IMR-90 (cell line): ENCODE data around the gene ARHGAP15. TPM values are rescaled to one million over a fixed set of nuclear protein-coding genes. Genes with fewer than 3 reads are reported as not detected.

Experiments
- ATAC-seq: fragments of 200-7000 bp; cut with Tn5 transposase; 2 replicates; pipeline ENCODE4 v1.9.1; 2020; ENCODE audit warnings: low read depth, mild to moderate bottlenecking, moderate library complexity
- BruUV-seq: library from RNA; stranded (reverse); fragments of 400-500 nt; replicated peaks from 2 replicates; lab custom pipeline; 2021; lab: Mats Ljungman, UMichigan
- CTCF ChIA-PET: fragments of 300-600 bp; formaldehyde crosslinking; extraction: SDS; loops from one replicate; lab custom pipeline; 2021; ENCODE audit warnings: antibody characterized with exemption; lab: Yijun Ruan, JAX
- POLR2A ChIA-PET: fragments of 300-600 bp; sonication (Branson Sonifier 250); formaldehyde crosslinking; loops from one replicate; lab custom pipeline; 2022; ENCODE audit warnings: antibody characterized with exemption; ENCODE audit not compliant: unreplicated experiment; lab: Charles Lee
- DNase-seq: peaks from one replicate; pipeline ENCODE4 v3.0.0; 2013
- H2AFZ ChIP-seq: replicated peaks from 2 replicates; pipeline ENCODE3; 2013; ENCODE audit warnings: low read length, mild to moderate bottlenecking; ENCODE audit not compliant: poor library complexity
- H2AK5ac ChIP-seq: 2 replicates; pipeline ENCODE4 v1.6.1; 2013; ENCODE audit warnings: low read depth, low read length, inconsistent platforms
- H2AK9ac ChIP-seq: replicated peaks from 2 replicates; pipeline ENCODE3; 2013; ENCODE audit warnings: mild to moderate bottlenecking, low read depth, low read length, moderate library complexity; ENCODE audit not compliant: poor library complexity
- H2BK120ac ChIP-seq: 2 replicates; pipeline ENCODE4 v1.6.1; 2013; ENCODE audit warnings: low read depth, low read length, inconsistent platforms
- H2BK15ac ChIP-seq: 3 replicates; pipeline ENCODE4 v1.6.1; 2013; ENCODE audit warnings: low read depth, low read length, inconsistent platforms
- H2BK20ac ChIP-seq: 2 replicates; pipeline ENCODE4 v1.6.1; 2013; ENCODE audit warnings: low read depth, mild to moderate bottlenecking, inconsistent platforms, low read length, moderate library complexity
- H2BK5ac ChIP-seq: 2 replicates; pipeline ENCODE4 v1.6.1; 2013; ENCODE audit warnings: mild to moderate bottlenecking, low read depth, low read length, inconsistent platforms; ENCODE audit not compliant: poor library complexity, severe bottlenecking
- H3K14ac ChIP-seq: replicated peaks from 2 replicates; pipeline ENCODE4 v1.6.1; 2013; ENCODE audit warnings: low read depth, low read length, inconsistent platforms
- H3K18ac ChIP-seq: 2 replicates; pipeline ENCODE4 v1.6.1; 2013; ENCODE audit warnings: low read depth, low read length, control low read depth
- H3K23ac ChIP-seq: 2 replicates; pipeline ENCODE4 v1.6.1; 2013; ENCODE audit warnings: low read depth, low read length, inconsistent platforms
- H3K27ac ChIP-seq: 2 replicates; pipeline ENCODE4 v1.5.1; 2013; ENCODE audit warnings: mild to moderate bottlenecking, control low read depth, low read length; ENCODE audit not compliant: insufficient read depth
- H3K27me3 ChIP-seq: 2 replicates; pipeline ENCODE4 v1.6.1; 2013; ENCODE audit warnings: low read length; ENCODE audit not compliant: control insufficient read depth, insufficient read depth
- H3K36me3 ChIP-seq: 2 replicates; pipeline ENCODE4 v1.6.1; 2013; ENCODE audit warnings: low read length, mixed read lengths; ENCODE audit not compliant: control insufficient read depth, insufficient read depth
- H3K4ac ChIP-seq: 2 replicates; pipeline ENCODE4 v1.6.1; 2013; ENCODE audit warnings: low read depth, low read length, inconsistent platforms
- H3K4me1 ChIP-seq: 2 replicates; pipeline ENCODE4 v1.6.1; 2013; ENCODE audit warnings: low read length, mixed read lengths; ENCODE audit not compliant: control insufficient read depth, insufficient read depth
- H3K4me2 ChIP-seq: 2 replicates; pipeline ENCODE4 v1.6.1; 2013; ENCODE audit warnings: low read depth, mild to moderate bottlenecking, control low read depth, low read length, moderate library complexity
- H3K4me3 ChIP-seq: 2 replicates; pipeline ENCODE4 v1.5.1; 2013; ENCODE audit warnings: low read depth, mild to moderate bottlenecking, control low read depth, low read length, moderate library complexity; ENCODE audit not compliant: insufficient read depth
- H3K56ac ChIP-seq: 2 replicates; pipeline ENCODE4 v1.6.1; 2013; ENCODE audit warnings: low read length, inconsistent platforms; ENCODE audit not compliant: insufficient read depth; ENCODE audit errors: extremely low read depth
- H3K79me1 ChIP-seq, 2 experiments: 2 replicates each; pipeline ENCODE4 v1.6.1; 2013; ENCODE audit warnings: low read length in 2 of 2, inconsistent platforms in 1 of 2, low read depth in 1 of 2
- H3K9ac ChIP-seq: 2 replicates; pipeline ENCODE4 v1.6.1; 2013; ENCODE audit warnings: low read depth, low read length, control low read depth
- H3K9me1 ChIP-seq: 2 replicates; pipeline ENCODE4 v1.6.1; 2013; ENCODE audit warnings: low read length, inconsistent platforms; ENCODE audit not compliant: insufficient read depth
- H3K9me3 ChIP-seq: 2 replicates; pipeline ENCODE4 v1.6.1; 2013; ENCODE audit warnings: low read length; ENCODE audit not compliant: control insufficient read depth, insufficient read depth
- H4K20me1 ChIP-seq: 2 replicates; pipeline ENCODE4 v1.6.1; 2013; ENCODE audit warnings: low read length, inconsistent platforms; ENCODE audit not compliant: insufficient read depth
- H4K5ac ChIP-seq: 2 replicates; pipeline ENCODE4 v1.6.1; 2013; ENCODE audit warnings: mild to moderate bottlenecking, low read depth, low read length, control low read depth
- H4K8ac ChIP-seq, 2 experiments: 2 replicates each; pipeline ENCODE4 v1.6.1; 2013; ENCODE audit warnings: low read depth in 2 of 2, low read length in 2 of 2, control low read depth in 1 of 2, inconsistent platforms in 1 of 2
- H4K91ac ChIP-seq: 2 replicates; pipeline ENCODE4 v1.6.1; 2013; ENCODE audit warnings: low read depth, low read length, inconsistent platforms; ENCODE audit not compliant: insufficient read depth
- FOS ChIP-seq: fragments of 150-350 bp; IDR thresholded peaks from 2 replicates; pipeline ENCODE4 v1.6.1; 2016; ENCODE audit warnings: low read depth, low read length
- MAFK ChIP-seq: IDR thresholded peaks from 2 replicates; pipeline ENCODE4 v1.6.1; 2012; ENCODE audit warnings: low read depth, low read length, improper control_type of control experiment
- MAZ ChIP-seq: IDR thresholded peaks from 2 replicates; pipeline ENCODE4 v1.6.1; 2012; ENCODE audit warnings: low read depth, mild to moderate bottlenecking, low read length, improper control_type of control experiment, moderate library complexity, borderline replicate concordance
- MXI1 ChIP-seq: IDR thresholded peaks from 2 replicates; pipeline ENCODE4 v1.6.1; 2012; ENCODE audit warnings: low read depth, mild to moderate bottlenecking, low read length, moderate library complexity, borderline replicate concordance
- RCOR1 ChIP-seq: IDR thresholded peaks from 2 replicates; pipeline ENCODE4 v1.6.1; 2012; ENCODE audit warnings: mild to moderate bottlenecking, low read length, improper control_type of control experiment; ENCODE audit not compliant: insufficient replicate concordance
- RFX5 ChIP-seq: IDR thresholded peaks from 2 replicates; pipeline ENCODE4 v1.8.0; 2012; ENCODE audit warnings: low read depth, mild to moderate bottlenecking, low read length, moderate library complexity
- USF2 ChIP-seq: fragments of 150-350 bp; IDR thresholded peaks from 2 replicates; pipeline ENCODE4 v1.6.1; 2017; ENCODE audit warnings: mild to moderate bottlenecking, antibody characterized with exemption, low read length, low read depth
- WGBS, 2 experiments: methylation state at CpG; one replicate each; pipeline versions ENCODE4 v1.1.5 to v1.1.7; 2013; ENCODE audit warnings: missing lambda C conversion rate in 2 of 2; ENCODE audit not compliant: insufficient read length in 1 of 2; ENCODE audit errors: extremely low coverage in 2 of 2; 5-methylcytosine and 5-hydroxymethylcytosine counted together
- dilution Hi-C: fragments of 300-500 bp; cut with HindIII; formaldehyde crosslinking; loops from one replicate; pipeline ENCODE4 v1.14.3; 2018; ENCODE audit warnings: low sequenced_read_pairs; ENCODE audit not compliant: unreplicated experiment
- in situ Hi-C: fragments of 300-500 bp; cut with MboI; formaldehyde crosslinking; loops from 3 replicates; pipeline ENCODE4 v1.14.3; 2019; ENCODE audit warnings: low sequenced_read_pairs, inconsistent platforms, mixed read lengths
- intact Hi-C: fragments of 100-400 bp; cut with micrococcal nuclease; formaldehyde crosslinking; loops from 2 replicates; pipeline ENCODE4 v1.10.0; 2022
- polyA plus RNA-seq, 3 experiments: library from polyadenylated mRNA; depleted of rRNA; stranded (reverse); fragments of >200 nt; gene quantifications; 2 replicates each; pipeline ENCODE4 v1.2.3, GENCODE V29; 2012; ENCODE audit warnings: low replicate concordance in 1 of 3
- total RNA-seq: library from RNA; depleted of rRNA; stranded (reverse); fragments of >200 nt; gene quantifications from 2 replicates; pipeline ENCODE4 v1.2.3, GENCODE V29; 2012

The ARHGAP15 gene
- total and polyA plus RNA-seq, 2 of the 4 experiments (the other 2 are of a cell fraction): not detected

- dilution Hi-C loops: no loop called here
- POLR2A ChIA-PET: no interaction called here
These were observed 601.1 kb downstream of the ARHGAP15 start for GRCh38 chr2:143730155-143730952.

More at GRCh38 chr2:143730155-143730952, 601.1 kb downstream of the ARHGAP15 start:
- no peak overlapping the region for H3K14ac ChIP-seq
- H3K36me3 ChIP-seq: no peaks in the 10 kb centered on the region
- H2AFZ ChIP-seq: no peak overlapping the region
- H2BK20ac ChIP-seq: no peak overlapping the region
- no peak overlapping the region for H3K27ac ChIP-seq
- H3K27me3 ChIP-seq: no peaks in the 10 kb centered on the region
- no peak overlapping the region for H3K56ac ChIP-seq
- no TSS peak for BruUV-seq
- no peak overlapping the region for H4K91ac ChIP-seq
- no peak overlapping the region for H2AK9ac ChIP-seq
- no peak overlapping the region for H4K5ac ChIP-seq
- H3K9ac ChIP-seq: no peak overlapping the region
- no peak overlapping the region for H2AK5ac ChIP-seq
- H3K23ac ChIP-seq: no peak overlapping the region
- ATAC-seq: no peak; the same call in 1 of the 2 replicates
- no peak overlapping the region for H3K4me3 ChIP-seq
- no peak overlapping the region for H4K8ac ChIP-seq
- no peaks in the 10 kb centered on the region for H3K9me3 ChIP-seq
- H2BK5ac ChIP-seq: no peak overlapping the region
- in situ Hi-C loops (no loop called here), intact Hi-C loops (no loop called here)
- no peaks in the 10 kb centered on the region for H3K79me1 ChIP-seq
- TF ChIP-seq RFX5: no peak
- no peak for TF ChIP-seq MXI1
- TF ChIP-seq MAFK: no peak
- TF ChIP-seq FOS: no peak
- TF ChIP-seq MAZ: no peak
- no peak for TF ChIP-seq RCOR1
- no peak for TF ChIP-seq USF2
- no peaks in the 10 kb centered on the region for H3K9me1 ChIP-seq
- no peaks in the 10 kb centered on the region for H4K20me1 ChIP-seq
- no peak overlapping the region for H3K4ac ChIP-seq
- no peak overlapping the region for H2BK120ac ChIP-seq
- CTCF ChIA-PET: interaction anchor here (1.0 kb wide), 1 partner anchor 11 kb away, joined by 3 read pairs; no protein-coding TSS in a partner anchor
- H2BK15ac ChIP-seq: no peak overlapping the region
- no CpG with 5 or more reads among the region's 6 CpGs for WGBS, 2 experiments
- DNase-seq: peak; percentile 22
- H3K4me1 ChIP-seq: no peaks in the 10 kb centered on the region
- no peak overlapping the region for H3K4me2 ChIP-seq
- no peak overlapping the region for H3K18ac ChIP-seq
